Mesodermal cell (in vitro differentiated cells): Measurements from ENCODE around the gene CPA4. TPM values are rescaled to one million over a fixed set of nuclear protein-coding genes. Genes with fewer than 3 reads are reported as not detected.
"Not testable (repeated sequence)": the region's sequence is repeated elsewhere in the genome, so short reads cannot be mapped to it uniquely, and the experiment has no call there.

ENCODE experiments used
- H3K27ac ChIP-seq: 2 replicates; pipeline ENCODE4 v1.7.0; 2013; ENCODE audit warnings: mild to moderate bottlenecking, low read depth, low read length, moderate library complexity; ENCODE audit not compliant: severe bottlenecking
- H3K36me3 ChIP-seq: 2 replicates; pipeline ENCODE4 v1.7.1; 2013; ENCODE audit warnings: mild to moderate bottlenecking, low read length, moderate library complexity; ENCODE audit not compliant: control insufficient read depth, insufficient read depth
- H3K4me1 ChIP-seq: one replicate; pipeline ENCODE4 v1.7.1; 2013; ENCODE audit warnings: mild to moderate bottlenecking, low read length; ENCODE audit not compliant: insufficient read depth, control insufficient read depth, poor library complexity, severe bottlenecking
- H3K4me3 ChIP-seq: 2 replicates; pipeline ENCODE4 v1.7.0; 2013; ENCODE audit warnings: low read length, control low read depth, mild to moderate bottlenecking; ENCODE audit not compliant: insufficient read depth, poor library complexity, severe bottlenecking; ENCODE audit errors: extremely low read depth
- H3K9me3 ChIP-seq: 2 replicates; pipeline ENCODE4 v1.7.1; 2013; ENCODE audit warnings: mild to moderate bottlenecking, low read length, moderate library complexity; ENCODE audit not compliant: control insufficient read depth
- WGBS, 2 experiments: methylation state at CpG; one replicate each; pipeline ENCODE4 v1.1.5; 2013; ENCODE audit warnings: missing lambda C conversion rate in 2 of 2; ENCODE audit not compliant: insufficient coverage in 2 of 2; 5-methylcytosine and 5-hydroxymethylcytosine counted together
- polyA plus RNA-seq, 2 experiments: library from polyadenylated mRNA; stranded (reverse); fragments of 50-300 nt; gene quantifications; one replicate each; pipeline ENCODE4 v1.2.3, GENCODE V29; 2013

The CPA4 gene
- polyA plus RNA-seq (2013, experiment 1 of 2) = 6.6 TPM
- 6.3 TPM for polyA plus RNA-seq (2013, experiment 2 of 2)

GRCh38 chr7:130292682-130293257 is at the start of gene CPA4:
CPA4 (plus strand) TSS chr7:130293161; CDS start chr7:130293181, 20 bp downstream.
- Histone ChIP-seq H3K9me3 (peaks cover 5% of the 10 kb centered on the region), H3K36me3 (no peaks in the 10 kb centered on the region), H3K4me1 (peaks cover 21% of the 10 kb centered on the region), H3K4me3 (no peak within 1 kb of the TSS), H3K27ac (no peak within 1 kb of the TSS)
- 60 to 100% methylated on average over 1 of the region's 1 CpG for WGBS, 2 experiments

GRCh38 chr7:130243486-130243885 is 49.5 kb upstream of the CPA4 start:
- H3K4me1 ChIP-seq, H3K4me3 ChIP-seq, H3K27ac ChIP-seq, H3K36me3 ChIP-seq, H3K9me3 ChIP-seq: not testable (repeated sequence)
- WGBS, 2 experiments = 67% methylated on average over 1 of the region's 1 CpG; no CpG with 5 or more reads in 1 of the 2 experiments

GRCh38 chr7:130246491-130246890 is 46.5 kb upstream of the CPA4 start:
- not testable (repeated sequence) for H3K4me3 ChIP-seq, H3K36me3 ChIP-seq, H3K4me1 ChIP-seq, H3K9me3 ChIP-seq, H3K27ac ChIP-seq
- no CpG with 5 or more reads among the region's 1 CpG for WGBS, 2 experiments

- H3K4me3 ChIP-seq, H3K9me3 ChIP-seq, H3K4me1 ChIP-seq, H3K36me3 ChIP-seq, H3K27ac ChIP-seq: not testable (repeated sequence)
- 88 to 94% methylated on average over 4 of the region's 5 CpGs for WGBS, 2 experiments
Measured at GRCh38 chr7:130248842-130249241, 44.1 kb upstream of the CPA4 start.

GRCh38 chr7:130249626-130250025 is 43.3 kb upstream of the CPA4 start:
- not testable (repeated sequence) for H3K27ac ChIP-seq, H3K36me3 ChIP-seq, H3K4me3 ChIP-seq, H3K4me1 ChIP-seq, H3K9me3 ChIP-seq
- WGBS, 2 experiments = no CpG with 5 or more reads among the region's 3 CpGs

GRCh38 chr7:130254555-130254954 is 38.4 kb upstream of the CPA4 start:
- Histone ChIP-seq H3K4me3 (no peak overlapping the region), H3K27ac (no peak overlapping the region), H3K9me3 (peaks cover 13% of the 10 kb centered on the region), H3K36me3 (no peaks in the 10 kb centered on the region), H3K4me1 (no peaks in the 10 kb centered on the region)
- 77% methylated on average over 6 of the region's 6 CpGs for WGBS, 2 experiments

- H3K9me3 ChIP-seq = peaks cover 17% of the 10 kb centered on the region
- WGBS, 2 experiments = 31 to 61% methylated on average over 2 of the region's 2 CpGs
- no peak overlapping the region for H3K4me3 ChIP-seq
- H3K36me3 ChIP-seq = no peaks in the 10 kb centered on the region
- no peak overlapping the region for H3K27ac ChIP-seq
- no peaks in the 10 kb centered on the region for H3K4me1 ChIP-seq
Measured at GRCh38 chr7:130256704-130257103, 36.3 kb upstream of the CPA4 start.

GRCh38 chr7:130258494-130259078 is 34.4 kb upstream of the CPA4 start:
- no peak overlapping the region for H3K27ac ChIP-seq
- no peaks in the 10 kb centered on the region for H3K4me1 ChIP-seq
- WGBS, 2 experiments = 80% methylated on average over 1 of the region's 1 CpG; no CpG with 5 or more reads in 1 of the 2 experiments
- H3K36me3 ChIP-seq = no peaks in the 10 kb centered on the region
- peaks cover 17% of the 10 kb centered on the region for H3K9me3 ChIP-seq
- H3K4me3 ChIP-seq = no peak overlapping the region

- Histone ChIP-seq H3K9me3 (peaks cover 13% of the 10 kb centered on the region), H3K36me3 (no peaks in the 10 kb centered on the region), H3K4me1 (peaks cover 11% of the 10 kb centered on the region), H3K4me3 (no peak overlapping the region), H3K27ac (no peak overlapping the region)
- 75 to 88% methylated on average over 2 of the region's 2 CpGs for WGBS, 2 experiments
Measured at GRCh38 chr7:130262448-130262847, 30.5 kb upstream of the CPA4 start.

- 60% methylated on average over 1 of the region's 2 CpGs; no CpG with 5 or more reads in 1 of the 2 experiments for WGBS, 2 experiments
- H3K4me1 ChIP-seq = peaks cover 11% of the 10 kb centered on the region
- no peak overlapping the region for H3K4me3 ChIP-seq
- H3K36me3 ChIP-seq = no peaks in the 10 kb centered on the region
- no peak overlapping the region for H3K27ac ChIP-seq
- H3K9me3 ChIP-seq = peaks cover 13% of the 10 kb centered on the region
Measured at GRCh38 chr7:130263130-130263529, 29.8 kb upstream of the CPA4 start.

GRCh38 chr7:130266258-130266960 is 26.6 kb upstream of the CPA4 start, which contains the start of gene CPA2:
CPA2 (plus strand) TSS chr7:130266863; CDS start chr7:130266882, 19 bp downstream.
- no peaks in the 10 kb centered on the region for H3K9me3 ChIP-seq
- H3K27ac ChIP-seq = no peak within 1 kb of the TSS
- 100% methylated on average over 1 to 2 of the region's 3 CpGs for WGBS, 2 experiments
- no peaks in the 10 kb centered on the region for H3K36me3 ChIP-seq
- peaks cover 11% of the 10 kb centered on the region for H3K4me1 ChIP-seq
- no peak within 1 kb of the TSS for H3K4me3 ChIP-seq
